Stimulated activated CD8-positive, alpha-beta memory T cell treated with anti-CD3 and anti-CD28 coated beads, Interleukin-4, amount 100 ng/mL, for 1 hour (primary cell): ENCODE data around the gene TRAK1.

Experiments used
- DNase-seq, 2 donors: peaks; one replicate each; pipeline ENCODE4 v3.0.0-alpha.2; 2020; ENCODE audit warnings: low read depth in 2 of 2, low spot score in 1 of 2

TRAK1 gene

GRCh38 chr3:42152193-42152592 is 61.0 kb downstream of the TRAK1 start:
- no peak for DNase-seq

DNA sequence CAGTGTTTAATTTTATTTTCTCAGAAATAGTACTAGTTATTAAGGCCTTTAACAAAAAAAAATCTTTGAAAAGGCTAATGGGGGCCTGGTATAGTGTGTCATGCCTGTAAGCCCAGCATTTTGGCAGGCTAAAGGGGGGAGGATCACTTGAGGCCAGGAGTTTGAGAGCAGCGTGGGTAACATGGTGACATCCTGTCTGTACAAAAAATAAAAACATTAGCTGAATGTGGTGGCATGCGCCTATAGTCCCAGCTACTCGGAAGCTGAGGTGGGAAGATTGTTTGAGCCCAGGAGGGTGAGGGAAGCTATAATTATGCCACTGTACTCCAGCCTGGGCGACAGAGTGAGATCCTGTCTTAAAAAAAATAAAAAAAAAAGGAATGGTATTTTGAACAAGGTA is 61.9 kb downstream of the TRAK1 start:
- DNase-seq, result no peak

GRCh38 chr3:42157540-42158538 is 66.7 kb downstream of the TRAK1 start:
- no peak for DNase-seq

DNA sequence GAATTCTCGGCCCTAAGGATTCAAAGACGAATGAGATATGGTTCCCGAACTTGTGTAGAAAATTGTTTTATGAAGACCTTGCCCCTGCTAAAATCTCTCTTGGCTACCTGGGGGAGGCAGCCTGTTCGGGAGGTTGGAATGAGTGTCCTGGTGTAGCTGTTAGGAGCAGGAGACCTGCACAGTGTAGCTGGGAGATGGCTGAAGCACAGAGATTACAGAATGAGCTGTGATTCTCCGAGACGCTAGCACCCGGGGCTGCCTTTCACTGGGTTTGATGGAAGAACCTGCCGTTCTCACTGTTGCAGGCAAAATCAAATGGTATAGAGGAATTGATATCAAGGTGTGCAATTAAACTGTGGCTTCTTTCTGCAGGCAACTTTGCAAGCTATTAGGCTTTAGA is 68.0 kb downstream of the TRAK1 start:
- no peak for DNase-seq

DNA sequence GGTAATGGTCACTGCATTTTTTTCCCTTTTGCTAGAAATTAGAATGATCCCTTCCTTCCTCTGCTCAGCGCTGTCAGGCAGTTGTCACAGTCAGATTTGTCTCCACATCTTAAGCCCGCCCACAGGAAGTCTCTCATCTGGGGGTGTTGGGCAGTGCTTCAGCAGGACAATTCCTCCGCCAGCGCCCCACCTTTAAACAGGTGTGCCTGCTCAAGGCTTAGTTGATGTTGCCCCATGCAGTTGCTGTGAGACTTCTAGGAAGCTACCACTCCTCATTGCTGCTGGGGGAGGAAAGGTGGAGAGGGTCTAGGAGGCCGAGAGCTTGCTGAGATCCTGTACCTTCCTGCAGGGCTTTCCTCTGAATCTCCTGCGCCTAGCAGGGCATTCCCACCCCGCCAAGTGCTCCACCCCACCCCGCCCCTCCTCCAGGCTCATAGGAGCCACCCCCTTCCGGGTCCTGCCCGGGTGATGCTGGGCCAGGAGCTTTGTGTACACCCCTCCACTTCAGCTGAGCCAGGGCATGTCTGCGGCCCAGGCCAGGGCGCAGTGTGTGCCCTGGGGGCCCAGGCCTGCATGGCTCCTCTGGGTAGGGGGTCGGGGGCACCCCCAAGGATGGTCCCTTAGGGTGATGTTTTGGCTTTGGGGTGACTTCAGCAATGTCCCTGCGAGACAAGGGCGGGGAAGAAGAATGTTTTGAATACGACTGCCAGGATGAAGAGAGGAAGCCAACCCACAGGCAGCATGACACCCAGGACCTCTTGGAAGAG is 68.7 kb downstream of the TRAK1 start:
- DNase-seq, result peak in 1 of 2 donors; percentile 11

DNA sequence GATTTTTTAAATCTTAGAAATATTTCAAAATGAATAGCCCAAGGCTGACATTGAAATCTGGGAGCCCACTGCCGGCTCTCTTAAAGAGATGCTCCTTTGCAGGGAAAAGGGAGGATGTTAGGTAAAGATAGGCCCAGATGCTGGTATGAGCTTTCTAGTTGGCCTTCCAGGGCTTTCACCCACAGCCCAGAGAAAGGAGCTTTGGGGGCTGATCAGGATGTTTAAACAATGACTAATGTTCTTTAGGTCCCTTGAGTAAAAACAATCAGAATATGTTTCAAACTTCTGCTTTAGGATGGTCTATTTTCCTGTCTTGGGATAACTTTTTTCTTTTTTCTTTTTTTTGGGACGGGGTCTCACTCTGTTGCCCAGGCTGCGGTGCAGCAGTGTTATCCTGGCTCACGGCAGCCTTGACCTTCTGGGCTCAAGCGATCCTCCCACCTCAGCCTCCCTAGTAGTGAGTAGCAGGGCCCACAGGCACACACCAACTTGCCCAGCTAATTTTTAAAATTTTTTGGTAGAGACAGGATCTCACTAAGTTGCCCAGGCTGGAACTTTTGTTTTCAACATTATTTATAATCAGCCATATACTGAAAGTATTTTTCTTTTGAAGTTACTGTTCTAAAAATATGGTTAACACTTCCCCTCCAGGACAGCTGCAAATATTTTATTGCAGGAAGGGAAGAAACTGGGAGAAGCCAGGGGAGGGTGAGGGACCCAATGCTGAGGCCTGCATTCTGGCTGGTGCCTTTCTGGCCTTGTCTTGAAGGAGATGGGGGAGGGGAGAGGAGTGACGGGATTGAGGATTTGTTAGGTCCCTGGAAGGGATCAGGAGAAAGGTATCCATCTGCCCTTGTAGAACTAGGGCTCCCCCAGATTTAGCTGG is 70.1 kb downstream of the TRAK1 start:
- no peak for DNase-seq

- DNase-seq, result no peak
Observed at GRCh38 chr3:42162462-42162861, 71.3 kb downstream of the TRAK1 start.

GRCh38 chr3:42163622-42164244 is 72.6 kb downstream of the TRAK1 start:
- DNase-seq, result no peak

DNA sequence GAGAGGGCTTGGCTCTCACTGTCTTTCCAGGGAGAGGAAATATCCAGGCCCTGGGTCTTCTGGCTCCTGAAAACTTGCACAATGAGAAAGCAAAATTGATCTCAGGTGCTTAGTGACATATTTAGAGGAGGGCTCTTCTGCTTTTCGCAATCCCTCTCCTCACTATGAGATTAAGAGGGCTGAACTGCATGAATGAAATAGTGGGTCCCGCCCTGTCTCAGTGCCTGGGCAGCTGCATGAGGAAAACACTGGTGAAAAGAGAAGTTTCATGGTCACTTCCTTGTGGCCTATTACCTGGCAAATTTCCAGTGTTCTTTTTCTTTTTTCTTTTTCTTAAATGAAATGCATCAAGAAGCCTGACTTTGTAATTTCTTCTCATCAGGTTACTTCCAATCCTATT is 73.5 kb downstream of the TRAK1 start:
- DNase-seq, result no peak

DNA sequence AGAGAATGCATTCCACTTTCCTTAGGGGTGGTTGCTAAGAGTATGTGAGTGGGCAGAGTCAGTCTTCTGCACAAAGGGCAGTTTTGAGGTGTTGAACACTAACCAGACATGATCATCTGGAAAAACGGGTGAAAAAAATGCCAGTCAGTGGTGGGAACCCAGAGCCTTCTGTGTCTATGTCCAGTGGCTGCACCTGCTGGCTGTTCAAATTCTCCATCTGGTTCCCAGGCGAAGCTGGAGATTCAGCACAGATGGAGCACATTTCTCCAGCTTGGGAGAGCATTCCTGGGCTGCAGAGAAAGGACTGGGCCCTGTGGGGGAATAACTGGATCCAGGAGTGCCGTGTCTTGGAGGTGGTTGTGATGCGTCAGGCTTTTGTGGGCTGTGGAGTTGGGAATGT is 74.1 kb downstream of the TRAK1 start:
- no peak for DNase-seq

DNA sequence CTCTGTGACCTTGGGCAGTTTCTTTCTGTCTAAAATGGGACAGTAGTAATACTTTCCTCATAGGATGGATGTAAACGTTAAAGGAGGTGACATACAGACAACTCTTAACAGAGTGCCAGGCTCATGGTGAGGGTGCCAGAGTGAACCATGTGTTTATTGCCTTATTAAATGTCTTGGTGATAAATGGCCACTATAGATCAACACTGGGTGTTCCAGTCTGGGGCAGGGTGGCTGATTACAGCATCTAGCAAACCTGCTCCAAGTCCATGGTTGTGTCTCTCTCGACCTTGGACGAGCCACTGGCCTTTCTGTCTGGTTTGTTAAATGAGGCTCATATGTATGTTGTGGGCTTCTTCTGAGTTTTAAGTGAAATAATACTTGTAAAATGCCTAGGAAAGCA is 75.1 kb downstream of the TRAK1 start:
- no peak for DNase-seq

DNA sequence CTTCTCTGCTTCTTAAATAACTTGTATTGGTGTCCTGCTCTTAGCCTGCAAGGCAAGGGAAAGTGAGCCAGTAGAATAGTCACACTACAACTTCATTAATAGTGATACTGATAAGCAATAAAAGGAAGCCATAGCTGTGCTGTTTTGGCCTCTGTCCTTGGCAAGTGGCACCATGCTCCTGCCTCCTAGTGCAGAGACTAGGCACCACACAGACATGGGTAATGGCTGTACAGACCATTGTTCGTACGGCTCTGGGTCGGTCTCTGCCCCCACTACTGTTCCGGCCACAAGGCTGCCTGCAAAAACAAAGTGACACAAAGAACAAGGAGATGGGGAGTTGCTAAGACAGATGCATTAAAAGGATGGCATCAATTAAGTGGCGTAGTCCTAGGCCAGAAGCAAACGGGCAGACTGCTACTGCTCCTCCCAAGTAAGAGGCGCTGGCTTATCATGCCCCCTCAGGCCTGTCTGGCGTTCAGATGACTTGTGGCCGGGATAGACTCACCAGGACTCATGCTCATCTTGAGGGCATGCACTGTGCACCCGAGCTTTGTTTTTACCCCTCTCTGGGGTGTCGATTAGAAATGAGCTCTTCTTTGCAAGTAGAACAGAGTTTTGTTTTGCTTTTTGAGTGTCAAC is 75.6 kb downstream of the TRAK1 start:
- DNase-seq, result no peak

- no peak for DNase-seq
Observed at GRCh38 chr3:42169579-42170120, 78.5 kb downstream of the TRAK1 start.

DNA sequence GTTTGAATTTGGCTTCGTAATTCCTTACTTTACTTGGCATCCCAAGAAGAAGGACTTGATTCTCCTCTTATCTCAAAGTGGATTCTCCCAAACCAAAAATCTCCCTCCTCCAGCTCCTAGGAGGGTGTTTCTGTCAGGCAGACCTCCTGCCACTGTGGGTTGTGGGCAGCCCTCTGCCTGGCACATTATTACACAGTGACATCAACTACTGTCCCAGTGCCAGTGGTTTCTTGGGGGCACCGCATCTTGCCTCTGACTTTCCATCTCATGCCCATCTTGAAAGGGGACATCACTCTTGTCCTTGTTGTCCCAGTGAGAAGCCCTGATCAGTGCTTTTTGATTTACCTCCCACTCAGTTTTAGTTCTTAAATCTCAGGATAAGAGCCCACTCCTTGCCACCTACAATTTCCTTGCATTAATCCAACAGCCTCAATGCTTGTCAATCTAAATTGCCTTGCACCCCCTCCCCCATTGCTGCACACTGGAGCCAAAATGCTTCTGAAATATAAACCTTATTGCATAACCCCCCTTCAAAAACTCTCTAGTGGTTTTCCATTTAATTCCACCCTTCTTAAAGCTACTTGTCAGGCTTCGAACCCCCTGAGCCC is 81.0 kb downstream of the TRAK1 start:
- DNase-seq, result no peak

- no peak for DNase-seq
Observed at GRCh38 chr3:42173307-42173706, 82.2 kb downstream of the TRAK1 start.

GRCh38 chr3:42174679-42175385 is 83.7 kb downstream of the TRAK1 start:
- no peak for DNase-seq

DNA sequence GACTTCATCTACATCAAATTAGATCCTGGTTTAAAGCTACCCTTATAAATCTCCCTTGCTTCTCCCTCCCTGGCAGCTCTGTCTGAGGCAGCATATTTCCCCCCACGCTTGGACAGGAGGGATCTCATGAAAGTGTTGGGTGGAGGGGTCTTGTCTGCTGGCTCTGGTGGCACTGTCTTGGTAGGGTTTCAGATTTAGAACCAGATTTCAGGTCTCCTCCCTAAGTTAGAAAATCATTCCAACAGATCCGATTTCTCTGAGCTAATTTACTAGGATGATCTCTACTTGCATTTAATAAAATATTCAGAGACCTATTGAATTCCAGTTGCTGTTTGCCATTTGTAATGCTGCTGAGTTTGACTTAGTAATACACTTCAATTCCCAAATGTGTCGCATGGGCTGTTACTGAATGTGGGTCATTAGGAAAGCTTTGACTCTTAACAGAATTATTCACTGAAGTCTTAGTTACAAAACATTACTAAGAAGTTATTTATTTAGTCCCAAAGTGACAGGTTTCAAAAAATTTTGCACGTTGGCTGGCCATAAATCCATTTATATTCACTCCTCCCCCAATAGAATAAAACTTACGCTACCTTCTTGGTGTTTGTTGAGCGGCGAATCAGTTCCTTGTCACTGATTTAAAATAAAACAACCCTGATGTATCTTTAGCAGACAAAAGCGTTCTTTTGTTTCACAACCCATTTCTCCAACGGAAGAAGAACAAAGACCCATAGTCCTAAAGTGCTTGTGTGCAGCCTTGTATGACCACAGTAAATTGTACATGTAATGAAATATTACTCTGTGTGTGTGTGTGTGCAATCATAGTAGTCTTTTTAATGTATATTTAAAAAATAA is 84.5 kb downstream of the TRAK1 start:
- DNase-seq, result no peak
